Endothelial cell (in vitro differentiated cells): ENCODE results near the gene TEX14. TPM values are rescaled to one million over a fixed set of nuclear protein-coding genes. Genes with fewer than 3 reads are reported as not detected.

Source experiments
- DNase-seq: peaks from one replicate; pipeline ENCODE4 v3.0.0; 2021; ENCODE audit warnings: low spot score
- H3K27ac Mint-ChIP-seq: one replicate; pipeline ENCODE4 v1.8.0; 2021; ENCODE audit warnings: mixed read lengths, inconsistent platforms; ENCODE audit not compliant: unreplicated experiment
- H3K27me3 Mint-ChIP-seq: one replicate; pipeline ENCODE4 v1.8.0; 2021; ENCODE audit warnings: mild to moderate bottlenecking, moderate library complexity, mixed read lengths, inconsistent platforms; ENCODE audit not compliant: unreplicated experiment
- H3K36me3 Mint-ChIP-seq: one replicate; pipeline ENCODE4 v1.8.0; 2021; ENCODE audit warnings: mild to moderate bottlenecking, low read depth, mixed read lengths, inconsistent platforms; ENCODE audit not compliant: unreplicated experiment
- H3K4me1 Mint-ChIP-seq: one replicate; pipeline ENCODE4 v1.8.0; 2021; ENCODE audit warnings: mild to moderate bottlenecking, mixed read lengths, inconsistent platforms; ENCODE audit not compliant: unreplicated experiment
- H3K4me3 Mint-ChIP-seq: one replicate; pipeline ENCODE4 v1.8.0; 2021; ENCODE audit warnings: mild to moderate bottlenecking, mixed read lengths, inconsistent platforms; ENCODE audit not compliant: unreplicated experiment
- H3K9me3 Mint-ChIP-seq: one replicate; pipeline ENCODE4 v1.8.0; 2021; ENCODE audit warnings: mixed read lengths, inconsistent platforms; ENCODE audit not compliant: unreplicated experiment
- CTCF ChIP-seq: fragments of 200-600 bp; sonication (generic); IDR thresholded peaks from one replicate; pipeline ENCODE4 v1.5.0; 2021; ENCODE audit warnings: antibody characterized with exemption; ENCODE audit not compliant: unreplicated experiment
- total RNA-seq: library from RNA; stranded (reverse); fragmentation: NEBNext Ultra II Directional; extraction: Animal tissue kit (Norgen Biotek cat#: 25700); gene quantifications from one replicate; pipeline ENCODE4 v1.2.1, GENCODE V29; 2021; ENCODE audit not compliant: unreplicated experiment

Gene TEX14
- total RNA-seq, 1 donor from 2014 or later = 0.21 TPM

- no peaks in the 10 kb centered on the region for H3K36me3 Mint-ChIP-seq
These were observed 64.9 kb downstream of the TEX14 start for GRCh38 chr17:58626905-58627304.

DNA sequence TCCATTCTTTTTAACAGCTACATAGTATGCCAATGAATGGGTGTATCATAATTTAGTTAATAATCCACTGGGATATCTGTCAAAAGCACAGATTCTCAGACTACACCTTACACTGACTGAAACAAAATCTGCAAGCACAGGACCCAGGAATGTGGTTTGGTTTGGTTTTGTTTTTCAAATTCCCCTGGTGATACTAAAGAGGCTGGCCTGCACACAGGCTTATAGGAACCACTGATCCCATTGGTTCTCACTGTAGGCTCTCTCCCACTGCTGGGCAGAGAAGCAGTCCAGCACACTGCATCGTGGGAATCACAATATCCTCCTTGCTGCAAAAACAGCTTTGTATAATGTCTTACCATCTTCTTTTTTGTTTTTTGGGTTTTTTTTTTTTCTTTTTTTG, 67.1 kb downstream of the TEX14 start:
- no peak overlapping the region for H3K27ac Mint-ChIP-seq
- H3K4me1 Mint-ChIP-seq = peaks cover 19% of the 10 kb centered on the region
- DNase-seq = no peak
- no peaks in the 10 kb centered on the region for H3K36me3 Mint-ChIP-seq
- no peaks in the 10 kb centered on the region for H3K9me3 Mint-ChIP-seq
- H3K4me3 Mint-ChIP-seq = no peak overlapping the region
- TF ChIP-seq CTCF = no peak
- H3K27me3 Mint-ChIP-seq = peaks cover 2% of the 10 kb centered on the region

More at GRCh38 chr17:58626905-58627304, 64.9 kb downstream of the TEX14 start:
- no peak for TF ChIP-seq CTCF
- Mint-ChIP-seq H3K4me3 (no peak overlapping the region), H3K27me3 (peaks cover 2% of the 10 kb centered on the region), H3K27ac (no peak overlapping the region), H3K4me1 (peaks cover 19% of the 10 kb centered on the region), H3K9me3 (no peaks in the 10 kb centered on the region)
- no peak for DNase-seq

- DNase-seq = no peak
- H3K4me1 Mint-ChIP-seq = peaks cover 6% of the 10 kb centered on the region
- no peak overlapping the region for H3K4me3 Mint-ChIP-seq
- H3K36me3 Mint-ChIP-seq = no peaks in the 10 kb centered on the region
- H3K27ac Mint-ChIP-seq = no peak overlapping the region
- no peaks in the 10 kb centered on the region for H3K9me3 Mint-ChIP-seq
- TF ChIP-seq CTCF = no peak
- peaks cover 2% of the 10 kb centered on the region for H3K27me3 Mint-ChIP-seq
These were observed 70.7 kb downstream of the TEX14 start for GRCh38 chr17:58621174-58621573.

GRCh38 chr17:58618336-58618735, 73.5 kb downstream of the TEX14 start:
- no peak for TF ChIP-seq CTCF
- peaks cover under 1% of the 10 kb centered on the region for H3K27me3 Mint-ChIP-seq
- no peak overlapping the region for H3K27ac Mint-ChIP-seq
- no peak for DNase-seq
- H3K9me3 Mint-ChIP-seq = no peaks in the 10 kb centered on the region
- H3K4me1 Mint-ChIP-seq = peaks cover 17% of the 10 kb centered on the region
- H3K4me3 Mint-ChIP-seq = no peak overlapping the region
- H3K36me3 Mint-ChIP-seq = no peaks in the 10 kb centered on the region

DNA sequence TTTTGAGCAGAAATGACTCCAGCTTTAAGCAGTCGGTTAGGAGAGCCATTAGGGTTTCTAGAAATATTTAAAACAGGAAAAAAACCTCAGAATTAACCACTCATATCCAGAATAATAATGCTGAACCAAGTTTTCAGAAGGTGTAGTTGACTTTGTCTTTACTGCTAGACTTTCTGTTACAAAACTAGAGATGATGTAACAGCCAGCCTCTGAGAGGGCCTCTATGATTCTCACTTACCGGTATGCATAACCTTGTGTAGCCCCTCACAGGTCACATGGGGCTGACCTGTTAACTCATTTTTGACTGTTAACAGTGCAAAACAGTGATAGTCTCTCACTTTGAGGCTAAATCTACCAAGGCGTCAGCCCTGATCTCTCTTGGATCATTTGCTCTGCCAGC, 74.3 kb downstream of the TEX14 start:
- no peak for DNase-seq
- Mint-ChIP-seq H3K27ac (no peak overlapping the region), H3K9me3 (no peaks in the 10 kb centered on the region), H3K4me1 (peaks cover 13% of the 10 kb centered on the region), H3K27me3 (peaks cover 1% of the 10 kb centered on the region), H3K36me3 (no peaks in the 10 kb centered on the region), H3K4me3 (no peak overlapping the region)
- TF ChIP-seq CTCF = no peak
